HG03439 (cell line): Measurements from ENCODE around the gene CTNNA3.

Experiments used
- ATAC-seq: cut with Tn5 transposase; IDR thresholded peaks from one replicate; pipeline ENCODE4 v1.9.1; 2021; ENCODE audit warnings: mild to moderate bottlenecking, moderate library complexity; ENCODE audit not compliant: unreplicated experiment

Gene CTNNA3

GRCh38 chr10:66717231-66717981 lies 978.6 kb downstream of the CTNNA3 start:
- no peak for ATAC-seq

GRCh38 chr10:66714741-66715140 lies 981.3 kb downstream of the CTNNA3 start:
- no peak for ATAC-seq

GRCh38 chr10:66713387-66713786 lies 982.6 kb downstream of the CTNNA3 start:
- ATAC-seq: no peak

- no peak for ATAC-seq
Observed at GRCh38 chr10:66698069-66698468, 997.9 kb downstream of the CTNNA3 start.

- no peak for ATAC-seq
Observed at GRCh38 chr10:66695046-66695445, 1000.9 kb downstream of the CTNNA3 start.

GRCh38 chr10:66684581-66684980 lies 1011.4 kb downstream of the CTNNA3 start:
- no peak for ATAC-seq

- no peak for ATAC-seq
Observed at GRCh38 chr10:66680886-66681285, 1015.1 kb downstream of the CTNNA3 start.

GRCh38 chr10:66678521-66678920 lies 1017.5 kb downstream of the CTNNA3 start:
- ATAC-seq: no peak

GRCh38 chr10:66673071-66673470 lies 1022.9 kb downstream of the CTNNA3 start:
- ATAC-seq: no peak

- ATAC-seq: no peak
Observed at GRCh38 chr10:66671562-66671961, 1024.4 kb downstream of the CTNNA3 start.

- no peak for ATAC-seq
Observed at GRCh38 chr10:66671064-66671463, 1024.9 kb downstream of the CTNNA3 start.

GRCh38 chr10:66656499-66656898 lies 1039.5 kb downstream of the CTNNA3 start:
- no peak for ATAC-seq

GRCh38 chr10:66654861-66655260 lies 1041.1 kb downstream of the CTNNA3 start:
- ATAC-seq: no peak

GRCh38 chr10:66651308-66652082 lies 1044.5 kb downstream of the CTNNA3 start:
- no peak for ATAC-seq

GRCh38 chr10:66649626-66650025 lies 1046.4 kb downstream of the CTNNA3 start:
- no peak for ATAC-seq

GRCh38 chr10:66642217-66642616 lies 1053.8 kb downstream of the CTNNA3 start:
- ATAC-seq: no peak

- ATAC-seq: no peak
Observed at GRCh38 chr10:66639371-66639770, 1056.6 kb downstream of the CTNNA3 start.

- no peak for ATAC-seq
Observed at GRCh38 chr10:66637273-66638036, 1058.5 kb downstream of the CTNNA3 start.

- ATAC-seq: no peak
Observed at GRCh38 chr10:66629996-66630395, 1066.0 kb downstream of the CTNNA3 start.

GRCh38 chr10:66627156-66627555 lies 1068.8 kb downstream of the CTNNA3 start:
- ATAC-seq: peak; percentile 65
